Nephron progenitor cell (in vitro differentiated cells): ENCODE data around the gene ARID4A.
A peak's percentile ranks its signal among the peaks of the same experiment; 100 is the strongest.

Source experiments
- DNase-seq: peaks from one replicate; pipeline ENCODE4 v3.0.0; 2021
- H3K27ac Mint-ChIP-seq: 2 replicates; pipeline ENCODE4 v1.8.0; 2021; ENCODE audit warnings: mild to moderate bottlenecking, moderate library complexity, mixed read lengths
- H3K27me3 Mint-ChIP-seq: 2 replicates; pipeline ENCODE4 v1.8.0; 2021; ENCODE audit warnings: mild to moderate bottlenecking, low read depth, mixed read lengths; ENCODE audit not compliant: poor library complexity
- H3K36me3 Mint-ChIP-seq: 2 replicates; pipeline ENCODE4 v1.8.0; 2021; ENCODE audit warnings: low read depth, mixed read lengths
- H3K4me1 Mint-ChIP-seq: 2 replicates; pipeline ENCODE4 v1.8.0; 2021; ENCODE audit warnings: mixed read lengths
- H3K4me3 Mint-ChIP-seq: 2 replicates; pipeline ENCODE4 v1.8.0; 2021; ENCODE audit warnings: mild to moderate bottlenecking, moderate library complexity, mixed read lengths
- H3K9me3 Mint-ChIP-seq: 2 replicates; pipeline ENCODE4 v1.8.0; 2021; ENCODE audit warnings: mild to moderate bottlenecking, moderate library complexity, mixed read lengths
- TF ChIP-seq, protein P1 (sequence below): fragments of 200-600 bp; sonication (generic); IDR thresholded peaks from 2 replicates; pipeline ENCODE4 v1.5.0; 2021; ENCODE audit warnings: antibody characterized with exemption

ARID4A gene

DNA sequence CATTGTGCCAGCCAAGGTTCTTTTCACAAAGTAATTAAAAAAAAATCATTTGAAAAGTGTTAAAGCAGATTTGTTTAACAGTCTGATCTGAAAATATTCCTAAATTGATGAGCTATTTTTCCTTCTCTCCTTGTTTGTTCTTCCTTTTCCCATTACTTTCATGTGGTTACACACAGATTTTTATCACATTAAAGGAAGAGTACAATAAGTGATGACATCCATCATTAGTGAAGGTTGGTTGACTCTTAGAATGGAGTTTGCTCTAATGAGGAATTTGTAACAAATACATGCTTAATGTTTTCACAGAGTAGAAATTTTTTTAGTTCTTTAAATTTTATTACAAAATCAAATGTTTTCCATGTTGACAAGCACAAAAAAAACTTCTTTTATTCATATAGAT, 78.4 kb downstream of the ARID4A start:
- TF ChIP-seq, protein P1, sequence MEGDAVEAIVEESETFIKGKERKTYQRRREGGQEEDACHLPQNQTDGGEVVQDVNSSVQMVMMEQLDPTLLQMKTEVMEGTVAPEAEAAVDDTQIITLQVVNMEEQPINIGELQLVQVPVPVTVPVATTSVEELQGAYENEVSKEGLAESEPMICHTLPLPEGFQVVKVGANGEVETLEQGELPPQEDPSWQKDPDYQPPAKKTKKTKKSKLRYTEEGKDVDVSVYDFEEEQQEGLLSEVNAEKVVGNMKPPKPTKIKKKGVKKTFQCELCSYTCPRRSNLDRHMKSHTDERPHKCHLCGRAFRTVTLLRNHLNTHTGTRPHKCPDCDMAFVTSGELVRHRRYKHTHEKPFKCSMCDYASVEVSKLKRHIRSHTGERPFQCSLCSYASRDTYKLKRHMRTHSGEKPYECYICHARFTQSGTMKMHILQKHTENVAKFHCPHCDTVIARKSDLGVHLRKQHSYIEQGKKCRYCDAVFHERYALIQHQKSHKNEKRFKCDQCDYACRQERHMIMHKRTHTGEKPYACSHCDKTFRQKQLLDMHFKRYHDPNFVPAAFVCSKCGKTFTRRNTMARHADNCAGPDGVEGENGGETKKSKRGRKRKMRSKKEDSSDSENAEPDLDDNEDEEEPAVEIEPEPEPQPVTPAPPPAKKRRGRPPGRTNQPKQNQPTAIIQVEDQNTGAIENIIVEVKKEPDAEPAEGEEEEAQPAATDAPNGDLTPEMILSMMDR: no peak
- Mint-ChIP-seq H3K27me3 (no peaks in the 10 kb centered on the region), H3K4me3 (no peak overlapping the region), H3K27ac (no peak overlapping the region), H3K36me3 (peaks cover 64% of the 10 kb centered on the region), H3K9me3 (peaks cover 19% of the 10 kb centered on the region), H3K4me1 (no peaks in the 10 kb centered on the region)
- DNase-seq: no peak

DNA sequence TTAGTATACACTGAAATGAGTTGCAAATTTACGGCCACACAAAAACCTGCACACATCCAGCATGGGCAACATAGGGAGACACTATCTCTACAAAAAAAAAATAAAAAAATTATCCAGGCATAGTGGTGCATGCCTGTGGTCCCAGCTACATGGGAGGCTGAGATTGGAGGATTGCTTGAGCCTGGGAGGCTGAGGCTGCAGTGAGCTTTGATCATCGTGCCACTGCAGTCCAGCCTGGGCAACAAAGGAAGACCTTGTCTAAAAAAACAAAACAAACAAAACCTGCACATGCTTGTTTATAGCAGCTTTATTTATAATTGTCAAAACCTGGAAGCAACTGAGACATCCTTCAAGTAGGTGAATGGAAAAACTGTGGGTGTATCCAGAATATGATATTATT, 92.5 kb downstream of the ARID4A start:
- no peaks in the 10 kb centered on the region for H3K4me1 Mint-ChIP-seq
- peaks cover 21% of the 10 kb centered on the region for H3K27me3 Mint-ChIP-seq

GRCh38 chr14:58395562-58395811, 97.1 kb downstream of the ARID4A start:
- TF ChIP-seq, protein P1: no peak
- Mint-ChIP-seq H3K4me3 (peak overlapping the region; percentile 80), H3K27ac (no peak overlapping the region), H3K36me3 (no peaks in the 10 kb centered on the region), H3K4me1 (peaks cover 5% of the 10 kb centered on the region), H3K27me3 (peaks cover 34% of the 10 kb centered on the region), H3K9me3 (no peaks in the 10 kb centered on the region)
- no peak for DNase-seq

More for the DNA sequence above, 92.5 kb downstream of the ARID4A start:
- DNase-seq: no peak
- Mint-ChIP-seq H3K9me3 (peaks cover 6% of the 10 kb centered on the region), H3K27ac (no peak overlapping the region), H3K4me3 (no peak overlapping the region), H3K36me3 (peaks cover 20% of the 10 kb centered on the region)
- TF ChIP-seq, protein P1: no peak

GRCh38 chr14:58395812-58396788, 97.7 kb downstream of the ARID4A start, which contains the start of gene TOMM20L:
Gene TOMM20L (plus strand): TSS chr14:58395930. CDS start chr14:58395958, 28 bp downstream.
- DNase-seq: peak; percentile 81
- TF ChIP-seq, protein P1: peak; percentile 67
- Mint-ChIP-seq H3K27ac (no peak within 1 kb of the TSS), H3K4me3 (peak within 1 kb of the TSS; percentile 80), H3K4me1 (peaks cover 5% of the 10 kb centered on the region), H3K36me3 (no peaks in the 10 kb centered on the region), H3K9me3 (no peaks in the 10 kb centered on the region), H3K27me3 (peaks cover 34% of the 10 kb centered on the region)

GRCh38 chr14:58397156-58397555, 98.8 kb downstream of the ARID4A start:
- DNase-seq: no peak
- H3K27me3 Mint-ChIP-seq: peaks cover 25% of the 10 kb centered on the region
- TF ChIP-seq, protein P1: no peak
- H3K36me3 Mint-ChIP-seq: peaks cover 4% of the 10 kb centered on the region
- H3K9me3 Mint-ChIP-seq: no peaks in the 10 kb centered on the region
- H3K4me3 Mint-ChIP-seq: no peak overlapping the region
- H3K27ac Mint-ChIP-seq: no peak overlapping the region
- peaks cover 5% of the 10 kb centered on the region for H3K4me1 Mint-ChIP-seq

- H3K27me3 Mint-ChIP-seq: peaks cover 24% of the 10 kb centered on the region
- H3K4me1 Mint-ChIP-seq: peaks cover 5% of the 10 kb centered on the region
- H3K9me3 Mint-ChIP-seq: no peaks in the 10 kb centered on the region
- no peak overlapping the region for H3K27ac Mint-ChIP-seq
- no peak for DNase-seq
- no peak overlapping the region for H3K4me3 Mint-ChIP-seq
- TF ChIP-seq, protein P1: no peak
- peaks cover 4% of the 10 kb centered on the region for H3K36me3 Mint-ChIP-seq
These were observed 100.1 kb downstream of the ARID4A start for GRCh38 chr14:58398495-58398894.
